ENCODE data around the gene NSUN2.

Gene NSUN2

GRCh38 chr5:6632888-6633468 is at the start of gene NSUN2, which contains the start of gene SRD5A1:
Gene NSUN2 (minus strand): TSS chr5:6633044. CDS start chr5:6632979, 65 bp downstream.
Gene SRD5A1 (plus strand): TSS chr5:6633440. CDS start chr5:6633577, 137 bp downstream.
- peak within 1 kb of the TSS; percentile 95 for H3K4me3 ChIP-seq (ENCODE audit: low read depth, low read length)
- TF ChIP-seq, protein P1, sequence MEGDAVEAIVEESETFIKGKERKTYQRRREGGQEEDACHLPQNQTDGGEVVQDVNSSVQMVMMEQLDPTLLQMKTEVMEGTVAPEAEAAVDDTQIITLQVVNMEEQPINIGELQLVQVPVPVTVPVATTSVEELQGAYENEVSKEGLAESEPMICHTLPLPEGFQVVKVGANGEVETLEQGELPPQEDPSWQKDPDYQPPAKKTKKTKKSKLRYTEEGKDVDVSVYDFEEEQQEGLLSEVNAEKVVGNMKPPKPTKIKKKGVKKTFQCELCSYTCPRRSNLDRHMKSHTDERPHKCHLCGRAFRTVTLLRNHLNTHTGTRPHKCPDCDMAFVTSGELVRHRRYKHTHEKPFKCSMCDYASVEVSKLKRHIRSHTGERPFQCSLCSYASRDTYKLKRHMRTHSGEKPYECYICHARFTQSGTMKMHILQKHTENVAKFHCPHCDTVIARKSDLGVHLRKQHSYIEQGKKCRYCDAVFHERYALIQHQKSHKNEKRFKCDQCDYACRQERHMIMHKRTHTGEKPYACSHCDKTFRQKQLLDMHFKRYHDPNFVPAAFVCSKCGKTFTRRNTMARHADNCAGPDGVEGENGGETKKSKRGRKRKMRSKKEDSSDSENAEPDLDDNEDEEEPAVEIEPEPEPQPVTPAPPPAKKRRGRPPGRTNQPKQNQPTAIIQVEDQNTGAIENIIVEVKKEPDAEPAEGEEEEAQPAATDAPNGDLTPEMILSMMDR (IDR thresholded peaks at IDR 0.05; ENCODE audit: low read depth, low read length, missing control alignments), result no peak
- DNase-seq (ENCODE audit: low read depth), result peak; percentile 75

- H3K4me3 ChIP-seq (ENCODE audit: low read depth, low read length), result no peak overlapping the region
- TF ChIP-seq, protein P1 (IDR thresholded peaks at IDR 0.05; ENCODE audit: low read depth, low read length, missing control alignments), result no peak
- no peak for DNase-seq (ENCODE audit: low read depth)
Observed at GRCh38 chr5:6682239-6682638, 49.4 kb upstream of the NSUN2 start.

DNA sequence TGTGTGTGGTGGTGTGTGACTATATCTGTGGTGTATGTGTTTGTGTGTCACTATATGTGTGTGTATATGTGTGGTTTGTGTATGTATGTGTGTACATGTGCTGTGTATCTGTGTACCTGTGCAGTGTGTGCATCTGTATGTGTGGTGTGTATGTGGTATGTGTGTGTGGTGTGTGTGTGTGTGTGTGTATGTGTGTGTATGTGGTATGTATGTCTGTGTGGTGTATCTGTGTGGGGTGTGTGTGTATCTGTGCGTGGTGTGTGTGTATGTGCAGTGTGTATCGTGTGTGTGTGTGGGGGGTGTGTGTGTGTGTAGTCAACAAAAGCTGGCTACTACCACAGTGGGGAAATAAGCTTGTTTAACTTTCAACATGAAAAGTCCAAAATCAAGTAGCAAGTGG is 48.8 kb upstream of the NSUN2 start:
- no peak overlapping the region for H3K4me3 ChIP-seq (ENCODE audit: low read depth, low read length)
- TF ChIP-seq, protein P1 (IDR thresholded peaks at IDR 0.05; ENCODE audit: low read depth, low read length, missing control alignments), result no peak
- DNase-seq (ENCODE audit: low read depth), result no peak

DNA sequence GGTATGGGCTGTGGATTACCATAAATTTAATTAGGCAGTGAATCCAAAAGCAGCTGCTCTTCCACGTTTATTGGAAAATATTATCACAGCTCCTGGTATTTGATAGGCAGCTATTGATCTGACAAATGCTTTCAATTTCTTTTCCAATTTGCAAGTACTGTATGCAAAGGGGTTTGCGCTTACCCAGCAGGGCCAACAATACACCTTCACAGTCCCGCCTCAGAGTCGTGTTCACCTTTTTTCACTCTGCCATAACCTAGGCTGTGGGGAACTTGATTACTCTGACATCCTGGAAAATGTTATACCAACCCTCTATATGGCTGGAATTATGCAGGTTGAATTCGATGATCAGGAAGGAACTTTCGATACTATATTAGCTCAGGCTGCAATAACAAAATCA is 48.1 kb upstream of the NSUN2 start:
- no peak overlapping the region for H3K4me3 ChIP-seq (ENCODE audit: low read depth, low read length)
- DNase-seq (ENCODE audit: low read depth), result no peak
- TF ChIP-seq, protein P1 (IDR thresholded peaks at IDR 0.05; ENCODE audit: low read depth, low read length, missing control alignments), result no peak

DNA sequence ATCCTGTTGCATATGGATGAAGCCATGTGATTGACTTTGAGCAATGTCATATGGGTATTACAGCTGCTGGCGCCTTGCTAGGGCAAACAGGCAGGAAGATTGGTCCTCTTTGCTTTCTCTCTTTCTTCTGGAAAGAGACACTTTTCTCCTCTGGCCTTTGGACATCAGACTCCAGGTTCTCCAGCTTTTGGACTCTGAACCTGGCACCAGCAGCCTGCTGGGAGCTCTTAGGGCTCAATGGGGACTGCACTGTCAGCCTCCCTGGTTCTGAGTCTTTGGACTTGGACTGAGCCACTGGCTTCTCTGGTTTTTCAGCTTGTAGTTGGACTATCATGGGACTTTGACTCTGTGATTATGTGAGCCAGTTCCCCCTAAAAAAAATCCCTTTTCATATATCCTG is 45.5 kb upstream of the NSUN2 start:
- no peak for DNase-seq (ENCODE audit: low read depth)
- no peak overlapping the region for H3K4me3 ChIP-seq (ENCODE audit: low read depth, low read length)
- TF ChIP-seq, protein P1 (IDR thresholded peaks at IDR 0.05; ENCODE audit: low read depth, low read length, missing control alignments), result no peak

GRCh38 chr5:6676702-6677101 is 43.9 kb upstream of the NSUN2 start:
- no peak for DNase-seq (ENCODE audit: low read depth)
- no peak overlapping the region for H3K4me3 ChIP-seq (ENCODE audit: low read depth, low read length)
- TF ChIP-seq, protein P1 (IDR thresholded peaks at IDR 0.05; ENCODE audit: low read depth, low read length, missing control alignments), result no peak
